Astrocyte of the cerebellum (primary cell): ENCODE data around the gene C6orf47.
"Not testable (repeated sequence)": the region's sequence is repeated elsewhere in the genome, so short reads cannot be mapped to it uniquely, and the experiment has no call there.

Source experiments
- DNase-seq: peaks from one replicate; pipeline ENCODE4 v3.0.0-alpha.2; 2011; ENCODE audit warnings: low read depth
- H3K4me3 ChIP-seq: 2 replicates; pipeline ENCODE4 v1.5.1; 2011; ENCODE audit warnings: mild to moderate bottlenecking, low read depth, low read length, moderate library complexity
- CTCF ChIP-seq: IDR thresholded peaks from 2 replicates; pipeline ENCODE4 v1.5.1; 2012; ENCODE audit warnings: low read length, low read depth, moderate library complexity, mild to moderate bottlenecking; ENCODE audit errors: missing control alignments
- in situ Hi-C: cut with HindIII; loops from 2 replicates; pipeline ENCODE4 v1.10.0; 2017; ENCODE audit warnings: low sequenced_read_pairs

Gene C6orf47

GRCh38 chr6:31660381-31661261 lies at the start of gene C6orf47:
TSS of gene C6orf47 (minus strand) at chr6:31660778. CDS start at chr6:31659947, 831 bp downstream.
- DNase-seq: peak; percentile 27
- in situ Hi-C loops: no loop called here
- no peak for TF ChIP-seq CTCF
- peak within 1 kb of the TSS; percentile 87 for H3K4me3 ChIP-seq

- DNase-seq, H3K4me3 ChIP-seq, in situ Hi-C loops: not testable (repeated sequence)
Measured at GRCh38 chr6:31709157-31709556, 48.6 kb upstream of the C6orf47 start.

GRCh38 chr6:31708224-31708623 lies 47.6 kb upstream of the C6orf47 start:
- DNase-seq: no peak
- in situ Hi-C loops: no loop called here
- no peak overlapping the region for H3K4me3 ChIP-seq
- TF ChIP-seq CTCF: no peak

- no peak for TF ChIP-seq CTCF
- no peak for DNase-seq
- in situ Hi-C loops: no loop called here
- H3K4me3 ChIP-seq: no peak overlapping the region
Measured at GRCh38 chr6:31707701-31708100, 47.1 kb upstream of the C6orf47 start.

GRCh38 chr6:31706599-31706998 lies 46.0 kb upstream of the C6orf47 start, which contains the start of gene LY6G6F:
TSS of gene LY6G6F (plus strand) at chr6:31706866. CDS start at chr6:31706907, 41 bp downstream.
- no peak for TF ChIP-seq CTCF
- in situ Hi-C loops: no loop called here
- DNase-seq: no peak
- no peak within 1 kb of the TSS for H3K4me3 ChIP-seq

- TF ChIP-seq CTCF: no peak
- no peak overlapping the region for H3K4me3 ChIP-seq
- in situ Hi-C loops: no loop called here
- DNase-seq: no peak
Measured at GRCh38 chr6:31705931-31706330, 45.4 kb upstream of the C6orf47 start.
